ENCODE measurements around the gene EPB41L4A. TPM values are rescaled to one million over a fixed set of nuclear protein-coding genes. Genes with fewer than 3 reads are reported as not detected.

EPB41L4A gene
- total RNA-seq, 2 donors from 2014 or later: 9.7 to 12.2 TPM

- Histone ChIP-seq H3K4me3 (no peak overlapping the region), H3K4me1 (ENCODE audit: control insufficient read depth in 1 of 2, low read depth in 2 of 2) (no peaks in the 10 kb centered on the region), H3K27me3 (replicated peaks; ENCODE audit: insufficient read depth) (no peaks in the 10 kb centered on the region), H3K36me3 (no peaks in the 10 kb centered on the region), H3K9me3 (no peaks in the 10 kb centered on the region), H3K27ac (no peak overlapping the region)
- DNase-seq (ENCODE audit: low spot score): no peak
- ATAC-seq (ENCODE audit: insufficient number of reproducible peaks, low FRiP score, low read depth): no peak
- TF ChIP-seq CTCF (IDR thresholded peaks at IDR 0.05): no peak
Measured at GRCh38 chr5:112306956-112307355, 112.1 kb downstream of the EPB41L4A start.

- H3K9me3 ChIP-seq: no peaks in the 10 kb centered on the region
- no peak for TF ChIP-seq CTCF (IDR thresholded peaks at IDR 0.05)
- H3K4me1 ChIP-seq (ENCODE audit: control insufficient read depth in 1 of 2, low read depth in 2 of 2): no peaks in the 10 kb centered on the region
- DNase-seq (ENCODE audit: low spot score) (no peak), ATAC-seq (ENCODE audit: insufficient number of reproducible peaks, low FRiP score, low read depth) (no peak)
- no peak overlapping the region for H3K27ac ChIP-seq
- H3K27me3 ChIP-seq (replicated peaks; ENCODE audit: insufficient read depth): no peaks in the 10 kb centered on the region
- no peak overlapping the region for H3K4me3 ChIP-seq
- no peaks in the 10 kb centered on the region for H3K36me3 ChIP-seq
Measured at GRCh38 chr5:112304743-112305142, 114.3 kb downstream of the EPB41L4A start.

GRCh38 chr5:112303685-112304084 is 115.4 kb downstream of the EPB41L4A start:
- Histone ChIP-seq H3K4me1 (ENCODE audit: control insufficient read depth in 1 of 2, low read depth in 2 of 2) (no peaks in the 10 kb centered on the region), H3K4me3 (no peak overlapping the region), H3K9me3 (peaks cover 2% of the 10 kb centered on the region), H3K27ac (no peak overlapping the region), H3K27me3 (replicated peaks; ENCODE audit: insufficient read depth) (no peaks in the 10 kb centered on the region), H3K36me3 (no peaks in the 10 kb centered on the region)
- no peak for DNase-seq (ENCODE audit: low spot score)
- ATAC-seq (ENCODE audit: insufficient number of reproducible peaks, low FRiP score, low read depth): no peak
- no peak for TF ChIP-seq CTCF (IDR thresholded peaks at IDR 0.05)

GRCh38 chr5:112294126-112294525 is 125.0 kb downstream of the EPB41L4A start:
- no peak for TF ChIP-seq CTCF (IDR thresholded peaks at IDR 0.05)
- H3K27me3 ChIP-seq (replicated peaks; ENCODE audit: insufficient read depth): no peaks in the 10 kb centered on the region
- H3K27ac ChIP-seq: no peak overlapping the region
- H3K4me3 ChIP-seq: no peak overlapping the region
- peaks cover 4% of the 10 kb centered on the region for H3K9me3 ChIP-seq
- H3K4me1 ChIP-seq (ENCODE audit: control insufficient read depth in 1 of 2, low read depth in 2 of 2): no peaks in the 10 kb centered on the region
- ATAC-seq (ENCODE audit: insufficient number of reproducible peaks, low FRiP score, low read depth) (no peak), DNase-seq (ENCODE audit: low spot score) (no peak)
- no peaks in the 10 kb centered on the region for H3K36me3 ChIP-seq

- Histone ChIP-seq H3K27me3 (replicated peaks; ENCODE audit: insufficient read depth) (no peaks in the 10 kb centered on the region), H3K36me3 (no peaks in the 10 kb centered on the region), H3K4me1 (ENCODE audit: control insufficient read depth in 1 of 2, low read depth in 2 of 2) (no peaks in the 10 kb centered on the region), H3K27ac (no peak overlapping the region), H3K9me3 (peaks cover 1% of the 10 kb centered on the region), H3K4me3 (no peak overlapping the region)
- DNase-seq (ENCODE audit: low spot score): no peak
- no peak for ATAC-seq (ENCODE audit: insufficient number of reproducible peaks, low FRiP score, low read depth)
- TF ChIP-seq CTCF (IDR thresholded peaks at IDR 0.05): no peak
Measured at GRCh38 chr5:112293587-112293986, 125.5 kb downstream of the EPB41L4A start.

All from thoracic aorta (tissue), 2 donors.